Right lobe of liver (tissue), 4 donors: ENCODE results near the gene PCED1B.

ENCODE experiments used
- POLR2A ChIP-seq: fragments of 450-650 bp; IDR thresholded peaks from one replicate; pipeline ENCODE4 v1.6.1; 2017; ENCODE audit warnings: antibody characterized with exemption, mild to moderate bottlenecking
- TF ChIP-seq, protein P1 (sequence below), 4 donors: fragments of 200-600 bp in 3 of 4; fragments of 450-650 bp in 1 of 4; IDR thresholded peaks; one replicate each; pipeline versions ENCODE4 v1.5.1 to v1.8.0; 2016 to 2022; ENCODE audit warnings: antibody characterized with exemption in 4 of 4, mild to moderate bottlenecking in 2 of 4
- donor health status: DM: no; HTN: no; CAD: no.
- donor health status: DM: no; HTN: no; CAD: no.
- donor health status: DM: no; HTN: yes; CAD: no.

DNA sequence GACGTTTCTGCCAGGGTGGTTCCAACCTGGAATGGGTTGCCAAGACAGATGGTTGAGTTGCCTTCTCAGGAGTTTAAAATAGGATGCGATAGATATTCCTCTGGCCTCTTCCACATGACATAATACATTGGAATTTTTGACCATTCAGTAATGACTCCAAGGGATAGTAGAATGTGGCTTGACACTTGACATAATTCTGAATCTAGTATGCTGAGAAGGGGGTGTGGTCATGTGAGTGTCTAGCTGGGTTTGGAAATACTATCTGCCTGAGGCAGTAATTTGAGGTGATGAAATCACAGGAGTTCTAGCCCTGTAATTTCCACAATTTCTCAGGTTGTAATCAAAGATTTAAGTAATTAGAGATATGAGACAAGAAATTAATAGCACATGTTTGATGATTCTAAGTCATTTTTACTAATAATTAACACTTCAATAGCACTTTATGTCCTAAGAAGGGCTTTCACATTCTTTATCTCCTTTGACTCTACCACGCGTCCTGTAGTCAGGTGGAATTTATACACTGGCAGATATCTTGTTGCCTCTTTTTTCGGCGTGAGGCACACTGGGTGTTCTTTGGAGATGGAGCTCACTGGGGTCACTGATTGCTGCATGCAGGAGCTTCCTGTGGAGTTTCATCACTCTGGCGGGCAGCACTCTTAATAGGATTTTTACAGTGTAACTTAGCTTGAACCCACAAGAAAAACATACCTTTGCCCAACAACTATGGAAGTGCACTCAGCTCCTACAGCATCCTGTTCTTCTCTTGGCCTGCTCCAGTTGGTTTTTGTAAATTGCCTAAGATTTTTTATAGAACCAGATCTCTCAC is 3.6 kb downstream of the PCED1B start:
- TF ChIP-seq, protein P1, sequence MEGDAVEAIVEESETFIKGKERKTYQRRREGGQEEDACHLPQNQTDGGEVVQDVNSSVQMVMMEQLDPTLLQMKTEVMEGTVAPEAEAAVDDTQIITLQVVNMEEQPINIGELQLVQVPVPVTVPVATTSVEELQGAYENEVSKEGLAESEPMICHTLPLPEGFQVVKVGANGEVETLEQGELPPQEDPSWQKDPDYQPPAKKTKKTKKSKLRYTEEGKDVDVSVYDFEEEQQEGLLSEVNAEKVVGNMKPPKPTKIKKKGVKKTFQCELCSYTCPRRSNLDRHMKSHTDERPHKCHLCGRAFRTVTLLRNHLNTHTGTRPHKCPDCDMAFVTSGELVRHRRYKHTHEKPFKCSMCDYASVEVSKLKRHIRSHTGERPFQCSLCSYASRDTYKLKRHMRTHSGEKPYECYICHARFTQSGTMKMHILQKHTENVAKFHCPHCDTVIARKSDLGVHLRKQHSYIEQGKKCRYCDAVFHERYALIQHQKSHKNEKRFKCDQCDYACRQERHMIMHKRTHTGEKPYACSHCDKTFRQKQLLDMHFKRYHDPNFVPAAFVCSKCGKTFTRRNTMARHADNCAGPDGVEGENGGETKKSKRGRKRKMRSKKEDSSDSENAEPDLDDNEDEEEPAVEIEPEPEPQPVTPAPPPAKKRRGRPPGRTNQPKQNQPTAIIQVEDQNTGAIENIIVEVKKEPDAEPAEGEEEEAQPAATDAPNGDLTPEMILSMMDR (IDR thresholded peaks at IDR 0.05) = no peak
- TF ChIP-seq POLR2A = no peak
